Stimulated activated CD4-positive, alpha-beta T cell treated with anti-CD3 and anti-CD28 coated beads, Interleukin-2, amount 100 ng/mL, for 24 hours (primary cell): ENCODE measurements around the gene TOLLIP.

Source experiments
- DNase-seq, 2 donors: peaks; one replicate each; pipeline ENCODE4 v3.0.0-alpha.2; 2020

Gene TOLLIP

DNA sequence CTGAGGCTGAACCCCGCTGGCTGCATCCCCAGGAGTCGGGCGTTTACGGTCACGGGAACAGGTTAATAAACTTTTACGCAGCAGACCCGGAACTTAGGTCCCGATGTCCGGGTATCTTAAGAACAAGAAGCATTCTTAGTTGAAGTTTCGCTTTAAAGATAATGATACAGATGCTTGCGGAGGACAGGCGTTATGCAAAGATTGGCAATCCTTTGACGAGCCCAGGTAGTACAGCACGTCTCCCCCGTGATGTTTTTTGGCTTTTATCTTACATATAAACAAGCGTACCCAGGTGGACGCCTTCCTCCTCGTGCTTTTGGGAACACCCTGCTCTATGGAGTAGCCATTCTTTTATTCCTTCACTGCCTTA lies 871 bp upstream of the TOLLIP start:
- DNase-seq, result no peak

DNA sequence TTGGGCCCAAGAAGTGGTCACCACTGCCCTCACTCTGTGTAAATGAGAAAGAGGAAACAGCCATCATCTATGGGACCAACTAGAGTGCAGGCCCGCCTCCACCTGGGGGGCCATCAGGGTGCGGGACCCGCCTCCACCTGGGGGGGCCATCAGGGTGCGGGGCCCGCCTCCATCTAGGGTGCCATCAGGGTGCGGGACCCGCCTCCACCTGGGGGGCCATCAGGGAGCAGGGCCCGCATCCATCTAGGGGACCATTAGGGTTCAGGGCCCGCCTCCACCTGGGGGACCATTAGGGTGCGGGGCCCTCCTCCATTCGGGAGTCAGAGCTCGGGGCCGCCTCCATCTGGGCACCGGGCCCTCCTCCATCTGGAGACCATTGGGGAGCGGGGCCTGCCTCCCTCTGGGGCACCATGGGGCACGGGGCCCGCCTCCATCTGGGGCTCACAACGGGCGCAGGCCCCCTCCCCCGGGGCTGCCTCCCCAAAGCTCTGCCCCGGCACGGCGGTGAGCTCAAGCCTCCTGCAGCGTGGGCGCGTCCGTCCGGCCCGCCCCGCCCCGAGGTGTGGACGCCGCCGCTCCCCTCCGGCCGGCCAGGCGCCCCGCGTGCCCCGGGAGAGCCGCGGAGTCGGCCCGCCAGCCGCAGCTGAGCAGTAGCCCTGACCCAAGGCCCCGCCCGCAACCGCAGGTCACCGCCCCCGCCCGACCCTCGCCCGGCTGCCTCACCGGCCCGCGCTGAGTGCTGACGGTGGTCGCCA lies 512 bp downstream of the TOLLIP start:
- peak in 1 of 2 donors; percentile 23 for DNase-seq

DNA sequence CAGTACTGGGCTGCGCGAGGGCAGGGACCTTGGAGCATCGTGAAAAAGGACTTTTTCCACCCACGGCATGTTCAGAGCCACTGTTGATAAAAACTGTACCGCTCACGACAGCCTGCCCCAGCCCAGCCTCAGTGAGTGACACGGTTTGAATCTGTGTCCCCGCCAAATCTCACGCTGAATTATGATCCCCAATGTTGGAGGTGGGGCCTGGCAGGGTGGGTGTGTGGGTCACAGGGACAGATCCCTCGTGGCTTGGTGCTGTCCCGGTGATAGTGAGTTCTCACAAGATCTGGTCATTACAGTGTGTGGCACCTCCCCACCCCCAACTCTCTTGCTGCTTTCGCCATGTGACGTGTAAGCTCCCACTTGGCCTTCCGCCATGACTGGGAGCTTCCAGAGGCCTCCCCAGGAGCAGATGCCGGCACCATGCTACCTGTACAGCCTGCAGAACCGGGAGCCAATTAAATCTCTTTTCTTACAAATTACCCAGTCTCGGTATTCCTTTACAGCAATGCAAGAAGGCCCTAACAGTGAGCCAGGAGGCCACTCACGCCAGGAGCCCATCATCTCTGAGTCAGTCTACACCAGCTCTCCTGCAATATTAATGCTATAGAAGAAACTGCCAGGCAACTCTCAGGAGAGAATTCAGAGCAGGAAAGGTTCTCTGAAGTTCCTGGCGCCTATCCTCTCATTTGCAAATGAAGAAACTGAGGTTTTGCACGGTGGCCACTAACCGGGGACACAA lies 1.3 kb downstream of the TOLLIP start:
- no peak for DNase-seq

- no peak for DNase-seq
Observed at GRCh38 chr11:1307163-1307870, 2.1 kb downstream of the TOLLIP start.

DNA sequence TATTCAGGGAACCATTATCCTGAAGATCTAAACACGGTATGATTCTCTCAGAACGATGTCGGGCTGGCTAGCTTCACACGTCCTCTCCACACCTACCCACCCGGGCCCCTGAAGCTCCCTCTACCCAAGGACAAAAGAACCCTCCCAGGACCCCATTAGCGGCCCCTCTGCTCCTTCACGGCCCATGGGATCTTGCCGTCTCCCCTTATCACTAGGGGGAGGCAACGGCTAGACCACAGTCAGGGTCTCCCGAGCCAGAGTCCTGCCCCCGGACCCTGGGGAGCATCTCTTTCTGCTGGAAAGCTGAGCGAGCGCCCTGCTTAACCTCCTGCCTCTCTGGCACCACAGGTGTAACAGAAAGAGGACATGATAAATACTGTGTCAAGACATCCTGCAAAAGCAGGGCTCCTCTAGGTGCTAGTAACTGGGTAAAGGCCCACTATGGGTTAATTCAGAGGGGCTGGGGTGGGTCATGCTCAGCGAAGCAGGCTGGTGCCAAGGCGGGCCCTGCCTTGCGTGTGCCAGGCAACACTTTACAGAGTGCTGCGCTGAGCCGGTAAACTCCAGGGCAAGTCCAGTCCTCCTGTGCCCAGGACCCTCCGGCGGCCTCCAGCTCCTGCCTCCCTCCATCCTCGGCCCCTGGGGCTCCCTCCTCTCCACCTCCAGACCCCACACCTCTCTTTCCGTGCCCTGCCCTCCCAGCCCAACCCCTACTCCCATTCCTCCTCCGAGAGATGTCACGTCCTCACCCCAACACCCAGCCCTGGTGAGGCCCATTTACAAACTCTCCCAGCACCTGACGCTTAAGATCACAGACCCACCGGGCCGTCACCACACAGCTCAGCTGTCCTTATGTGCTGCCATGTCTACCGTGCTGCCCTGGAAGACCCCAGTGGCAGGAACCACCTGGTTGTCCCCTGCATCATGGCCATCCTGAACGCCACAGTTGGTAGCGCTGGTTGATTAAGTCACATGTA lies 3.0 kb downstream of the TOLLIP start:
- DNase-seq, result no peak

DNA sequence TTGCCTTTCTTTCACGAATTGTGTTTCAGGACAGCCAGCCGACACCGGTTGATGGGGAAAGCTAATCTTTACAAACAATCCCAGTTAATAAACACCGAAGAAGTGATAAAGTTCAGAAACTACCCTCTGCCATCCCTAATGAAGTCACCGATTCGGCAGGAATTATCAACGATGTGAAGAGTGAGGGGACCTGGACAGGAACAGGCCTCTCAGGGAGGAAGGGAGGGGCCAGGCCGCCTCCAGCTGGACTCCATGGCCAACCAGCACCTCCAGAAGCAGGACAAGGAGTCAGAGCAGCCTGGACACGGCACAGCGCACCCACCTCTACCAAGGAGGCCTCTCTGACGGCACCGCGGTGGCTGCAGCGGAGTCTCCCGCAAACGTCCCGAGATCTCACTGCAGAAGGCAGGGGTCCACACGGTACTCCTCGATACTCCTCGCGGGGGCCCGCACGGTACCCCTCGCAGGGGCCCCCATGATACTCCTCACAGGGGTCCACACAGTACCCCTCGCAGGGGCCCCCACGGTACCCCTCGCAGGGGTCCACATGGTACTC lies 3.9 kb downstream of the TOLLIP start:
- DNase-seq, result no peak

DNA sequence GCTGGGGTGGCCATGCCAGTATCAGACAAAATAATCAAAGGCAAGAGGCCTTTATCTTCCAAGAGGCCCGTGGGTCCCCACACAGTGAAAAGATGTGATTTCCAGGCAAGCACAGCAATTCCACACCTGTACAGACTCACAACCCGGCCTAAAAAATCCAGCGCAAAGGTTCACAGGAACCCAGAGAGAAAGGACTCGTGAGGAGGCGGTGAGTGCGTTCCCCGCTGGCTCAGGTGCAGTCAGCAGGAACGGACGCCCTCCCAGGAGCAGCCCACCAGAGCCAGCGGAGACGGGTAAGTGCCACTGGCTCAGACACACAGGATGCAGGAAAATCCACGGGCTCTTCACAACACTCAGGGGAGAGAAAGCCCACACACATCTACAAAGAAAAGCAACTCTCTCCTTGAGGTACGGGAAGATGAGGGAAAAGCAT lies 4.4 kb downstream of the TOLLIP start:
- no peak for DNase-seq

DNA sequence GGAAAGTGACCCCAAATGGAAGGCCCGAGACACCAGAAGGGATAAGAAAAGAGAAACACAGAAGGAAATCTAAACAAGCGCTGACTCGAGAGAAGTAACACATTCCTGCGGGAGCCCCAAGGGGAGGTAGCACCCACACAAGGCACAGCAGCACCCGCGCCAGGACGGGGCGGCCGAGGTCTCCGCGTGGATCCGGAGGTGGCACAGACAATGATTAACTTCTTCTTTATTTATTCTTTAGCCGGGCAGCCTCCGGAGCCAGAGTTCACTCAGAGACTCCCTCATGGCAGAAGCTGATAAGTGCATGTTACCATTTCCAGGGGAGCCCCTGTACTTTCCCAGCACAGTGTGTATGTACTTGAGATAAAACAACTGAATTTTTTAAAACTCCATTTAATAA lies 5.1 kb downstream of the TOLLIP start:
- DNase-seq, result peak in 1 of 2 donors; percentile 16

DNA sequence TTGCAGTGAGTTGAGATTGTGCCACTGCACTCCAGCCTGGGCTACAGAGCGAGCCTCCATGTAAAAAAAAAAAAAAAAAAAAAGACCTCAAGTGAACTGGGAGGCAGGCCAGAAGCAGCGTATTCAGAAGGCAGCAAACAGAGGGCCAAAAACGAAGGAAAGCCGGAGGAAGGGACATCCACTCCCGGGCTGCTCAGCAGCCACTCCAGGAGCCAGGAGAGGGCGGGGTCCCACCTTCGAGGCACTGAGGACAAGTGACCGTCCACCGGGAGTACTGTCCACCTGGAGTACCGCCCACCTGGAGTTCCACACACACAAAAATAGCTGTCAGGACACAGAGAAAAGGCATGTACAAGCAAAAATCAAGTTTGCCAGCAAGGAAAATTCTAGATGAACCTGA lies 5.5 kb downstream of the TOLLIP start:
- DNase-seq, result peak in 1 of 2 donors; percentile 15

DNA sequence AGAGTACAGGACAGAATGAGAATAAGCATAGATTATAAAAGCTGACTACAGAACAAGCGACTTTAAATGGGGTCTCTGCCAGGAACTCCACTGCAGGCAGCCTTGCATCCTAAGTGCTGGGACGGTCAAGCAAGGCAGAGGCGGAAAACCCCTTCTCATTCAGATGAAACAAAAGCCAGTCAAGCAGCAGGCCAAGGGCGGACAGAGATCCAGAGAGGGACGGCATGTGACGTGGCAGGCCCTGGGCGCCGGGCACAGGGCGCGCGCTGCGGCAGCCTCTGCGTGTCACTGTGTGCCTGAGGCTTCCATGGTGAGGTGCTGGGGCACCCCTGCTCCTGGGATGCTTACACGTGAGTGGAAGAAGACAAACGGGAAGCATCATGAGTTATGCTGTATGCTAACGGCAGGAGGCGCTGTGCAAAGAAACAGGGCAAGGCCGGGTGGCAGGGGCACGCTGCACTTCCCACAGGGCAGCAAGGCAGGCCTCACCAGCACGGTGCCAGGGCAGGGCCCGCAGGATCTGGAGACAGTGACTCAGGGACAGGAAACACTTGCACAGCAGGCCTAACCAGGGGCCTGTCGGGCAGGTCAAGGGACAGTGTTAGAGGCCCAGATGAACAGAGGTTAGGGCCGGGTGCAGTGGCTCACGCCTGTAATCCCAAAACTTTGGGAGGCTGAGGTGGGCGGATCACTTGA lies 6.2 kb downstream of the TOLLIP start:
- peak in 1 of 2 donors; percentile 13 for DNase-seq

DNA sequence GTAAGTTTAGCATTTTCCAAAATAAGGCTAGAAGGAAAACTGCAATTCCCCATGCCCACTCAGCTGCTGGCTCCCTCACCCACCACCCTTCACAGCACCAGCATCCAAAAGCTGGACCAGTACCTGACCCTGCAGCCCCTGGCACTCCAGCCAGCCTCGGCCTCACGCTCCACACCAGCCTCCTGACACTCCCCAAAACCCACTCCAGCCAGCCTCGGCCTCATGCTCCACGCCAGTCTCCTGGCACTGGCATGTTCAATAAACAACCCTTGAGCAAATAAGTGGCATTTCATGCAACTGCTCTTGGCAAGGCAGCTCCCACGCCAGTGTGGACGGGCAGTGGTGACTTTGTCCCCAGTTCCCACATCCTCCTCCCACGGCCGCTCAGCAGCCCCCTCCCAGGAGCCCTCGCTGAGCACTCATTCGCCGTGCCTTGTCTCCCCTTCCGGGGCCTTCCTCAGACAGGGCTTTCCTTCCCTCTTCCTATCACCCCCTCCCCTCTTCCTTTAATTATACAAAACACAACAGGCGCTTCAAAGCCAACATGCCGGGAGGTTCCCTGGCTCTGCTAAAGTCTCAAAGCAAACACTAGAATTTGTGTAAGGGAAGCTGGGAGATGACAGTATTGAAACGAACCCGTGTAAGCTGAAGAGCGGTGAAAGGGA lies 6.8 kb downstream of the TOLLIP start:
- peak in 1 of 2 donors; percentile 6 for DNase-seq

- DNase-seq, result no peak
Observed at GRCh38 chr11:1302041-1302460, 7.4 kb downstream of the TOLLIP start.

- DNase-seq, result no peak
Observed at GRCh38 chr11:1301220-1302000, 8.0 kb downstream of the TOLLIP start.

GRCh38 chr11:1300569-1301187 lies 8.8 kb downstream of the TOLLIP start:
- no peak for DNase-seq

DNA sequence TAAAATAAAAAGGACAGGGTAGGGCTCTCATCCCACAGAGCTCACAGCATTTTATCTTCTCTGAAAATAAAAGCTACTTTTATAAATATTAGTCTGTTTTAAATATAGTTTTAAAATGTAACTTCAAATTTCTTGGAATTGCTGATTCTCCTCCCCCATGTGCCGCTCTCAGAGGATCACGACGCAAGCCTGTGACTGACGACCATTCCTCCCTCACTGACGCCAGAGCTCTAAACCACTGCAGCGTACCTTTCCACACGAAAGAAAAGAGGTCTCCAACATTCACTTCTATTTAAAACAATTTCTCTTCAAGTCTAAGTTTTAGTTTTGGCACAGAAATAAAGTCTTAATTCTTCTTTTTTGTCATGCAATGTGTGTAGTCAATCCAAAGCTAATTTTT lies 9.3 kb downstream of the TOLLIP start:
- no peak for DNase-seq

DNA sequence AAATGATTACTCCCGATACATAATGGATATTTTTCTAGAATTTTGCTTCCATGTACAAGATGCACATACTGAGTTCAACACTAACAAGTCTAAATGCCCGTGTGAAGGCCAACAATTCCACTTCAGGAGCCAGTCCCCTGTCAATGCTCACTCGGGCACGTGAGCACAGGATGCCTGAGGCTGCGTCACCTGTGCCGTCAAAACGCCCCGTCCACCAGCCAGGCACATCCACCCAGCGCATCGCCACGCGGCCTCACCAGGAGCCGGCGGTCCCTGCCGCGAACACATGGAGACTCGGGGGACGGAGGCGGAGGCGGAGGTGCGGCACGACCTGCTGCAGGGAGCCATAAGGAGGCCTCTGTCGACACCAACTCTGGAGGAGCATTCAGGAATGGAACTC lies 9.8 kb downstream of the TOLLIP start:
- no peak for DNase-seq

DNA sequence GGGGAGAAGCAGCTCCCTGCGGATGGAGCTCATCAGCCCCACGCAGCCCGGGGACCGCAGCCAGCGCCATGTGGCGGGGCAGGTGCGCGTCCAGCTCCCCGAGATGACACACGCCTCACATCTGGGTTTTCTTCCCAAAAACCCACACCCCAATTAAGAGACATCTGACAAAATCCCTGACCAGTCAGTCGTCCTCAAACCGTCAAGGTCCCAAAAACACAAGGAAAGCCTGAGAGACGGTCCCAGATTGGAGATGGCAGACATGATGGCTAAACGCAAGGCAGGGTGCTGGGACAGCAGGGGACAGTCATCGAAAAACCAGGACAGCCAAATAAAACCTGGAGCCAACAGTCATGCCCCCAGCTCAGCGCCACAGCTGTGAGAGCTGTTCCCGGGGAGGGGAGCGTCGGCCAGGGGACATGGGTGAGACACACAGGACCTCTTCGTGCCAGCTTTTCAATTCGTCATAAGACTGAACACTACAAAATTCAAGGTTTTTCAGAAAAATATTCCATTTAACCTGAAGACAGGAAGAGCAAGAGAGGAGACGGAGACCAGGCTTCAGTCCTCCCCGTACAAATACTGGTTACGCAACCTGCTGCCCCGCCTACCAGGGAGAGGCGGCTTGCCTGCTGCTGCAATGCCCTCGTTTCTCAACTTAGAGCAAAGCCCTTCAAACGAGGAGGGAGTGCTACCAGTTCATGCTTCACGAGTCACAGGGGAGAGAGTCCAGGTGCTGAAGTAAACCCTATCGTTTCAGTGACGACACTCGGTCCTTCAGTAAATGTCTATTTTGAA lies 10.5 kb downstream of the TOLLIP start:
- DNase-seq, result no peak

GRCh38 chr11:1297576-1298473 lies 11.6 kb downstream of the TOLLIP start:
- no peak for DNase-seq
